Muscle of back (tissue), 11 donors: ENCODE results near the gene TMEM271. TPM values are rescaled to one million over a fixed set of nuclear protein-coding genes. Genes with fewer than 3 reads are reported as not detected.

Experiments used
- DNase-seq, 3 donors: peaks; one replicate each; pipeline versions ENCODE4 v3.0.0 to v3.0.0-alpha.2; 2013
- polyA plus RNA-seq, 10 donors: library from polyadenylated mRNA; unstranded; fragments of 120-200 nt; gene quantifications; one replicate each; pipeline ENCODE4 v1.2.1, GENCODE V29; 2013; ENCODE audit not compliant: insufficient read length in 10 of 10

The TMEM271 gene
- polyA plus RNA-seq, 10 donors: 0.18 to 0.29 TPM; not detected in 8

GRCh38 chr4:534101-534575 lies 42.0 kb downstream of the TMEM271 start:
- DNase-seq: no peak

GRCh38 chr4:533318-534100 lies 42.6 kb downstream of the TMEM271 start:
- no peak for DNase-seq

GRCh38 chr4:532588-533317 lies 43.3 kb downstream of the TMEM271 start:
- DNase-seq: no peak

GRCh38 chr4:531721-532565 lies 44.2 kb downstream of the TMEM271 start:
- no peak for DNase-seq

- DNase-seq: no peak
Observed at GRCh38 chr4:531076-531475, 45.0 kb downstream of the TMEM271 start.

GRCh38 chr4:530017-530781 lies 45.9 kb downstream of the TMEM271 start:
- no peak for DNase-seq

GRCh38 chr4:529563-529962 lies 46.5 kb downstream of the TMEM271 start:
- no peak for DNase-seq

GRCh38 chr4:528835-529234 lies 47.3 kb downstream of the TMEM271 start:
- DNase-seq: no peak

- no peak for DNase-seq
Observed at GRCh38 chr4:528296-528695, 47.8 kb downstream of the TMEM271 start.

- DNase-seq: no peak
Observed at GRCh38 chr4:526971-527460, 49.1 kb downstream of the TMEM271 start.

GRCh38 chr4:526189-526909 lies 49.7 kb downstream of the TMEM271 start:
- DNase-seq: no peak

- no peak for DNase-seq
Observed at GRCh38 chr4:525660-526059, 50.4 kb downstream of the TMEM271 start.

- DNase-seq: no peak
Observed at GRCh38 chr4:524196-524595, 51.9 kb downstream of the TMEM271 start.

Other genes starting within 250 kb of the TMEM271 start
- gene ZNF141, start 238.5 kb downstream of the TMEM271 start, polyA plus RNA-seq: 10 to 100 TPM; 10.1 to 20.7 (median 14.0) TPM
- gene ZNF721, start 77.1 kb downstream of the TMEM271 start, polyA plus RNA-seq: 10 to 100 TPM; 16.5 to 26.8 (median 22.2) TPM
- 10 to 100 TPM; 21.6 to 54.6 (median 31.9) TPM for gene PIGG, start 77.1 kb downstream of the TMEM271 start, polyA plus RNA-seq
- 10 to 100 TPM in 8 of 10 donors, 1 to 10 TPM in 2; 10.0 to 17.6 (median 12.5) TPM for gene PDE6B, start 49.3 kb upstream of the TMEM271 start, polyA plus RNA-seq
- 100 to 1,000 TPM; 237 to 384 (median 304) TPM for gene ATP5ME, start 98.0 kb upstream of the TMEM271 start, polyA plus RNA-seq
- gene MYL5, start 98.2 kb upstream of the TMEM271 start, polyA plus RNA-seq: 100 to 1,000 TPM; 406 to 976 (median 862) TPM
- 10 to 100 TPM in 9 of 10 donors, 1 to 10 TPM in 1; 9.0 to 25.2 (median 15.9) TPM for gene SLC49A3, start 112.9 kb upstream of the TMEM271 start, polyA plus RNA-seq
- 10 to 100 TPM; 39.9 to 81.1 (median 52.4) TPM for gene PCGF3, start 129.5 kb upstream of the TMEM271 start, polyA plus RNA-seq
- under 1 TPM; 0.19 to 0.74 (median 0.29) TPM for gene CPLX1, start 249.8 kb upstream of the TMEM271 start, polyA plus RNA-seq